Fibroblast of the conjunctiva (primary cell): ENCODE data around the gene ZNF71.

Experiments used
- DNase-seq: peaks from one replicate; pipeline ENCODE4 v3.0.0-alpha.2; 2010; ENCODE audit warnings: low read depth

Gene ZNF71

DNA sequence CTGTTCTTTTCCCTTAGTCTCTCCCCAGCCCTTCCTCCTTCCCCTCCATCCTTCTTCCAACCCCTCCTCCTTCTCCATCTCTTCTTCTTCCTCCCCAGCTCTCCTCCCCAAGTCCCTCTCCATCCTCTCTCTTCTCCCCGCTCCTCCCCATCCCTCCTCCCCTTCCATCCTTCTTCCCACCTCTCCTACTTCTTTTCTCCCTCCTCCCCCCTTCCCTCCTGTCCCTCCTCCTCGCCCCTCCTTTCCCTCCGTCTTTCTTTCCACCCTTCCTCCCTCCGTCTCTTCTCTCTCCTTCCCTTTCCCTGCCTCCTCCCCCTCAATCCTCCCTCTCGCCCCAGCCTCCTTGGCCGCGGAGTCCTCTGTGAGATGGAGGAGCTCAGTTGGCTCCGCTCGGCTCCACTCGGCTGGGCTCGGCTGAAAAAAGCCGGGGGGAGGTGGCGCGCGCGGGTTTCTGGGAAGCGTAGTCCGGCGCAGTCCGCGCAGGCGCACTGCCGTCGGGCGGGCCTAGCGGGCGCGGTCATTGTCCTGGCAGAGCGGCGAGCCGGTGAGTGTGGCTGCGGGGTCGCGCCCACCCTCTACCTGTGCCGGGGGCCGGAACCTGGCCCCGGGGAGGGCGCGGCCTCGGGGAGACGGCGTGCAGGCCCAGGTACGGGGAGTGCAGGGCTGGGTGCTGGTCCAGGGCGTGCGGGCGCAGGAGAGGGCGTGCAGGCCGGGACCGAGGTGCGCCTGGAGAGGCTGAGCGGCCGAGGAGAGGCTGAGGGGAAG, at the start of gene ZNF71:
TSS of gene ZNF71 (plus strand) at position 520 of the 765 bp plus-strand sequence. CDS start 6,257 bp downstream, outside the sequence.
- DNase-seq = peak; percentile 68

DNA sequence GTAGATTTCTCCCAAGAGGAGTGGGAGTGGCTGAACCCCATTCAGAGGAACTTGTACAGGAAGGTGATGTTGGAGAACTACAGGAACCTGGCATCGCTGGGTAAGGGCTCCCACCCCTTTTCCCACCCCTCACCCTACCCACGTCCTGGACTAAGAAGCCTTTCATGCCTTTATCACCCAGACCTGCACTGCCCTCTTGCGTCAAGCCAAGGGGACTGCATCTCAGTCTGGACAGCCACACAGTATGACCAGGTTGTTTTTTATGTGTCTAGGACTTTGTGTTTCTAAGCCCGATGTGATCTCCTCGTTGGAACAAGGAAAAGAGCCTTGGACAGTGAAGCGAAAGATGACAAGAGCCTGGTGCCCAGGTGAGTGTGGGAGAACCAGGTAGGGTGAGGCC, 47.6 kb upstream of the ZNF71 start:
- no peak for DNase-seq

DNA sequence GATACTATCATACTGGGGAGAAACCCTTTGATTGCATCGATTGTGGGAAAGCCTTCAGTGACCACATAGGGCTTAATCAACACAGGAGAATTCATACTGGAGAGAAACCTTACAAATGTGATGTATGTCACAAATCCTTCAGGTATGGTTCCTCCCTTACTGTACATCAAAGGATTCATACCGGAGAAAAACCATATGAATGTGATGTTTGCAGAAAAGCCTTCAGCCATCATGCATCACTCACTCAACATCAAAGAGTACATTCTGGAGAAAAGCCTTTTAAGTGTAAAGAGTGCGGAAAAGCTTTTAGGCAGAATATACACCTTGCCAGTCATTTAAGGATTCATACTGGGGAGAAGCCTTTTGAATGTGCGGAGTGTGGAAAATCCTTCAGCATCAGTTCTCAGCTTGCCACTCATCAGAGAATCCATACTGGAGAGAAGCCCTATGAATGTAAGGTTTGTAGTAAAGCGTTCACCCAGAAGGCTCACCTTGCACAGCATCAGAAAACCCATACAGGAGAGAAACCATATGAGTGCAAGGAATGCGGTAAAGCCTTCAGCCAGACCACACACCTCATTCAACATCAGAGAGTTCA, 40.7 kb upstream of the ZNF71 start:
- DNase-seq = no peak

DNA sequence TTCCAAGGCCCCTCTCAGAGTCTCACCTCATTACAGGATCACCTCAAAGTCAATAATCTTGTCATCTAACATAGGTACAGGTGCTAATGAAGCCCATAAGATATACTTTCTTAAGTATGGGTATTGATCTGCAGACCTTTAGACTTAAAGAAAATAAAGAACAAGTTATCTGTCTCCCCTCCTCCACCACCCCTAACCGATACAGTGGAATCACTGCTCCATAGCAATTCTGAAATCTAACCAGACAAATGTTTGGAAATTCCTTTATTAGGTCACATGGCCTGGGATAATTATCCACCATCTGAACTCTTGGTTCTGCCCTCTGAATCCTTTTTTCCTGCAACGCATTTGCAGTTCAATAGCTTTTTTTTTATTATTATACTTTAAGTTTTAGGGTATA, 32.3 kb upstream of the ZNF71 start:
- no peak for DNase-seq

DNA sequence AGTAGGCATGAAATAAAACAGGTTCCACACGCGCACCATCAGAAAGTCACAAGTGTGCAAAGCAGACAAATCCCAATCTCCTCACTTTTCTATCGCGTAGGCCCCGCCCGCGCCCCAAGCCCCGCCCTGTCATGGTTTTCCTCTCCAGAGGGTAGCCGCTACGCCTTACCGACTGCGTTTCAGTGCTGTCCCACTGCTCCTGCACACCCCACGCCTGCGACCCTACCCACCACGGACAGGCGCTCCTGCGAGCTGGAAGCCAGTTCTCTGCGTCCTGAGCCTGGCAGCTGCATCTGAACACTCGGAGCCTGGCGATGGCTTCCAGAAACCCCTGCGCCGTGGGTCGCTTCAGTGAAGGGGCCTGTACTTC, 28.2 kb upstream of the ZNF71 start:
- no peak for DNase-seq

DNA sequence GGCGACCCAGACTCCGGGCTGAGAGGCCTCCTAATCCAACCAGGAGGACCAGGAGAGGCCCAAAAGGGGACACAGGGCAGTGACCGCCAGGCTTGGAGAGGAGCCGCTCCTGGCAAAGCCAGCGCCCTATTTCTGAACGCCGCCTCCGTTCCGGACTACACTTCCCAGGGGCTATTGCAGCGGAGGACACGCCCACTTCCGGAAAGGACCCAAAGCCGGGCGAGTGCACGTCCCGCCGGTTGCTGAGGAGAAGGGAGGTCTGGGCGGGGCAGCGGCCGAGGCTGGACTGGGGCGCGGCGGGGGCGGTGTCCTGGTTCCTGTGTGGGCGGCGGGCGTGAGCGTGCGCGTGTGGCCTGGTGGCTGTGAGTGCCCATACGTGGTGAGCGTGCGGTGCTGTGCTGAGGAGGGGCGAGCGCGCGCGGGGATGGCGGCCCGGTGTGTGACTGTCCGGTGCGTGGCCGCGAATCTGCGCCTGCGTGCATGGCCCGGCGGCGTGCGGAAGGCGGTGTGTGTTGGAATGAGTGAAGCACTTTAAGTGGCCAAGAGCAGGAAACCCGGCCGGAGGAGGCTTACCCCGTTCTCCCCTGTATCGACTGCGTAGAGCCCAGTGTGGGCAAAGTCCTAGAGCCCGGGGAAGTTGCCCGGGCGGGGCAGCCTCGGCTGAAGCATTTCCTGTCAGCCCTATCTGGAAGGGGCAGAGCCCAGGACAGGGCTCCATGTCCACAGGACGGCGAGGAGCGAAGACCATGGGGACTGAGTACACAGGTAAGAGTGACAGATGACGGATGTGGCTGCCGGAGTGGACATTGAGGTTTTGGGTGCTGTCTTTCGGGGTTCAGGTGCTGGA, 27.6 kb upstream of the ZNF71 start, which contains the start of gene ZNF470:
TSS of gene ZNF470 (plus strand) at position 195 of the 847 bp plus-strand sequence. CDS start 2,844 bp downstream, outside the sequence.
- peak; percentile 80 for DNase-seq

DNA sequence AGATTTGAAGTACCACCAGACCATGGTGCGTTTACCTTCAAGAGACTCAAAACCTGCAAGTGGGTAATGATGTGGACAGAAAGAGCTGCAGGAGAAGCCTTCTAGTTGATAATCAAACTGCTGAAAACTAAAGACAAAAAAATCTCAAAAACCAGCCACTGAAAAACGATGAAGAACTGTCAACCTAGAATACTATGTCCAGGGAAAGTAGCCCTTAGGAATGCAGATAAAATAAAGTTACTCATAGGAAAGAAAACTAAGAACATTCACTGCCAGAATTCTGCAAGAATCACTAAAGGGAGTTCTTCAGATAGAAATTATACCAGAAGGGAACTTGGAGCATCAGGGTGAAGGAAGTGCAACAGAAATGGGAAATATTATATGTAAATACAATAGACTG, 22.5 kb upstream of the ZNF71 start:
- DNase-seq = no peak

DNA sequence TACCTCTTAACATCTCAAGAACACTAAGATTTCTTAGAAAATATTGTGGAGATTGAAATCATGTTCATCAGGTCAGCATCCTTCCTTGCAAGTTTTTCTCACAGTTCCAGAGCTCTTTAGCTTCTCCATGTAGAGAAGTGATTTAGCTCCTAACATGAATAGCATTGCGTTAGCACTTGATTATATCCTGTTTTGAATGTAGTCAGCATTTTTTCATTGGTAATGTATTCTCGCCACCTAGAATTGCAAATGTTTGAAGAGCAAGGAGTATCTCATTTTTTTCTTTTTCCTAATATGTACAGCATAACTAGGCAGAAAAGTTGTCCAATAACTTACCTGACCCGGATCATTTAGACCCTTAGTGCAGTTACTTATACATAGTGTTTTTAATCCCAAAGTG, 21.2 kb upstream of the ZNF71 start:
- no peak for DNase-seq

DNA sequence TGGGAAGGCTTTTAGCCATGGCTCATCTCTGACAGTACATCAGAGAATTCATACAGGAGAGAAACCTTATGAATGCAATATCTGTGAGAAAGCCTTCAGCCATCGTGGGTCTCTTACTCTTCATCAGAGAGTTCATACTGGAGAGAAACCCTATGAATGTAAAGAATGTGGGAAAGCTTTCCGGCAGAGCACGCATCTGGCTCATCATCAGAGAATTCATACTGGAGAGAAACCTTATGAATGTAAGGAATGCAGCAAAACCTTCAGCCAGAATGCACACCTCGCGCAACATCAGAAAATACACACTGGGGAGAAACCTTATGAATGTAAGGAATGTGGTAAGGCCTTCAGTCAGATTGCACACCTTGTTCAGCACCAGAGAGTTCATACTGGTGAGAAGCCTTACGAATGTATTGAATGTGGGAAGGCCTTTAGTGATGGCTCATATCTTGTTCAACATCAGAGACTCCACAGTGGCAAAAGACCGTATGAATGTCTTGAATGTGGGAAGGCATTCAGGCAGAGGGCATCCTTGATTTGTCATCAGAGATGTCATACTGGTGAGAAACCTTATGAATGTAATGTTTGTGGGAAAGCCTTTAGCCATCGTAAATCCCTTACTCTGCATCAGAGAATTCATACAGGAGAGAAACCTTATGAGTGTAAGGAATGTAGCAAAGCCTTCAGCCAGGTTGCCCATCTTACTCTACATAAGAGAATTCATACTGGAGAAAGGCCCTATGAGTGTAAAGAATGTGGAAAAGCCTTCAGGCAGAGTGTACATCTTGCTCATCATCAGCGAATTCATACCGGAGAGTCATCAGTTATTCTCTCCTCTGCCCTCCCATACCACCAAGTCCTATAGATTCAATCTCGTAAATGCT, 17.1 kb upstream of the ZNF71 start:
- no peak for DNase-seq

DNA sequence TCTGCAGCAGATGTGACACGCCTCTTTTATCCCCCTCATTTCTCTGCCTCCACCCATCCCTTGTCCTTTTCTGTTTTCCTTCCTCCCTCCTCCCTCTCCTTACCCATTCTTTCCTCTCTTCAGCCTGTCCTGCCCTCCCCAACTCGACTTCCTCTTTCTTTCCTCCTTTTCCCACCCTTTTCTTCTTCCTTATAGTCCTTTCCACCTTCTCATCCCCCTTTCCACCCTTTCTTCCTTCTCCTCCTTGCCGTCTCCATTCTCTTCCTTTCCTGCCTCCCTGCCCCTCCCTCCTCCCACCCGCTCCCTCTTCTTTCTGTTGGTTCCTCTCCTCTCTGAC, 688 bp upstream of the ZNF71 start:
- no peak for DNase-seq

DNA sequence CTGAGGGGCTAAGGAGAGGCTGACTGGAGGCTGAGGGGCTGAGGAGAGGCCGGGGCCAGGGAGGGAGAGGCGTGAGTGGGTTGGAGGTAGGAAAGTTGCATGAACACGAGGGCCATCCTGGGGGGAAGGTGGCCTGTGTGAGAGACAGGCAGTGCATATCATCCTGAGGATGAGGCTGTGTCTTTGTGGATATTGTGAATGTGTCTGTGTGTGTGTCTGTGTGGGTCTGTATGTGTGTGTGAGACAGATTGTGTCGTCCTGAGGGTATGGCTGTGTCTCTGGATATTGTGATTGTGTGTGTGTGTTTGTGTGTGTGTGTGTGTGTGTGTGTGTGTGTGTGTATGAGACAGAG, 422 bp downstream of the ZNF71 start:
- no peak for DNase-seq

DNA sequence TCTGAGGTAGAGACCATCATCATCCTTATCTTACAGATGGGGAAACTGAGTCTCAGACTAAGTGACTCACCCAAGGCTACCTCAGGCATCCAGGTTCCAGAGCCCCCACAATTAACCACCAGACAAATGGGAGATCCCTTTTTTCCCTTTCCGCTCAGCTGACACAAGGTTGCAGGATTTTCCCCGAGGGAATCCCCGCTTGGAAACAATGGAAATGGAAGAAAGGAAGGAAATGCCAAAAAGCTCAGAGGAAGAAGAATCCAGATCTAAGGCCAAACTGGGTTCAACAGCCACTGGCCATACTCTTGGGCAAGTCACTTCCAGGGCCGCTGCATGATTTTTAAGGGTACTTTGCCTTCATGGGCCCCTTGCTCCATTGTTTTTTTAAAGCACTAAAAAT, 1.6 kb downstream of the ZNF71 start:
- no peak for DNase-seq

DNA sequence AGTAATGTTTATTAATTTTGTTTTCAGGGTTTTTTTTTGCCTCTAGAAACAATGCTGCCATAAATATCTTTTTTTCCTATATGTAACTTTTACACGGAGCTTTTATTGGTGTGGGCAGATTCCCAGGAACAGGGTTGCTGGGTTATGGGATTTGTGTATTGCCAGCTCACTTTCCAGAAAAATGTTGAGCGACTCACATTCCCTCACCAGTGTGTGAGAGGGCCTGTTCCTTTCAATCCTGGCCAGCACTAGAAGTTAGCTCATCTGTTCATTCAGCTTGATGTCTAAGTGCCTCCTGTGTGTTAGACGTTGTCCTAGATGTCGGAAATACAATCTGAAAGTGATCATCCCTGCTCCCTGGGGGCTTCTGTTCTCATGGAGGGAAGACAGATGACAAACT, 2.6 kb downstream of the ZNF71 start:
- DNase-seq = no peak

DNA sequence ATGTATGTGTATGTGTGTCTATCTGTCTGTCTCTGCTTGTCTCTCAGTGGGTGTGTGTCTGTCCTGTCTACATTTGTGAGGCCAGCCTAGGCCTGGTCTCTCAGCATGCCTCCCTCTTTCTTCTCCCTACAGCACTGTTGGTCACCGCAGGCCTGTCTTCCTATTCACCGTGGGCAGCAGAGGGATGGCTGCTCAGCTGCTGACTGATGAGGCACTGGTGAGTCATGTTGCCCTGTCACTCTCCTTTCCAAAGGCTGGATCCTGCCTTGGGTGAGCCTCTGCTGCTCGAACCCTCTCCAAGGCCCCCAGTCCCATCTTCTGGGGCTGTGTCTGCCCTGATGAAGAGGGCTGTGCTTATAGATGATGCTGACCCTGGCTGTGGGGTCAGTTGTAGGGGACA, 6.3 kb downstream of the ZNF71 start:
- DNase-seq = no peak

DNA sequence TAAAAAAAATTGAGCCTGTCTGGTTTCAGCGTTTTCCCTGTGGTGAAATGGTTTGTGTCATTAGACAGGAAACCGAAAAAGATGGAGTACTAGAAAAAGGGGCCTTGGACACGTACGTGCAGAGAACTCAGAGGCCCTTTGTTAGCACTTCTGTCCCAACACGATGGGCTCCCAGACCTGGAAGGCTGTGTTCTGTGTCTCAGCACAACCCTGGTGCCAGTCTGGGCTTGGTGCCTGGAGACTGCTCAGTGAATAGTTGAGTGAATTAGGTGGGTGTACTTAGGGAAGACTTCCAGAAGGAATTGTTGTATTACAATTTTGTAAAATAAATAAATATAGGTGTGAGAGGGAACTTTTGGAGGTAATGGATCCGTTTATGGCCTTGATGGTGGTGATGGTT, 8.7 kb downstream of the ZNF71 start:
- DNase-seq = no peak

DNA sequence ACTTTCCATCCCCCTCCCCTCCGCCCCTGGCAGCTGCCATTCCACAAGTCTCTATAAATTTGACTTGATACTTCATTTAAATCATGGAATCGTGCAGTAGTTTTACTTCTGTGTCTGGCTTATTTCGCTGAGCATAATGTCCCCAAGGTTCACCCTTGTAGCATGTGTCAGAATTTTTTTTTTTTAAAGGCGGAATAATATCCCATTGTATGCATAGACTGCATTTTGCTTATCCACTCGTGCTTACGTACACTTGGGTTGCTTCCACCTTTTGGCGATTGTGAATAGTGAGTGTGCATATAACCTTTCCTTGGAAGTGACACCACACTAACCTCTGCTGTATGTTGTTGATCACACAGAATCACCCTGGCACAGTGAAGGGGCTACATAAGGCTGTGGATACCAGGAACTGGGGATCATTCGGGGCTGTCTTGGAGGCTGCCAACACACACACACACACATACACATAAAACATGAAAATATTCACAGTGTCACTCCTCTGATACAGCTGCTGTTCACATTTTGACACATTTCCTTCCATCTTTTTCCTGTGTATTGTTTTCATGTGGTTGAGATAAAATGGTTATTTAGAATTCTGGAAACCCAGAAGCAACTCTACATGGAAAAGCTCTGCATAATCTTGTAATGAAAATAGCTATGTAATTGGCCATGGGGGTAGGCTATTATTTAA, 13.3 kb downstream of the ZNF71 start:
- no peak for DNase-seq

DNA sequence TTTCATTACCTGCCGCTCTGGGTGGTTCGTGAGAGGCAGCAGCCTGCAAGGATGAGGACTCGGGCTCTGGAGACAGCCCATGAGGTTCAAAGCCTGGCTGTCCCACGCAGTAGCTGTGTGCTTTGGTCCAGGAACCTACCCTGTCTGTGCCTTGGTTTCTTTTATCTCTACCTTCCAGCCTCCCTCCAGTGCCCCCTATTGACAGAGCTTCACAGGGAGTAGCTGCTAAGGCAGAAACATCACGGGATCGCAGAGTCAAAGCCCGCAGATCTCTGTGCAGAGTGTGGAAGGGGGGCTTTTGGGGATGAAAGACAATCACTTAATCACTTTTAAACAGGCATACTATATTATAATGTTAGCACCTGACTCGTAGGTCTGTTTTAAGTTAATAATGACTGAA, 16.2 kb downstream of the ZNF71 start:
- no peak for DNase-seq

DNA sequence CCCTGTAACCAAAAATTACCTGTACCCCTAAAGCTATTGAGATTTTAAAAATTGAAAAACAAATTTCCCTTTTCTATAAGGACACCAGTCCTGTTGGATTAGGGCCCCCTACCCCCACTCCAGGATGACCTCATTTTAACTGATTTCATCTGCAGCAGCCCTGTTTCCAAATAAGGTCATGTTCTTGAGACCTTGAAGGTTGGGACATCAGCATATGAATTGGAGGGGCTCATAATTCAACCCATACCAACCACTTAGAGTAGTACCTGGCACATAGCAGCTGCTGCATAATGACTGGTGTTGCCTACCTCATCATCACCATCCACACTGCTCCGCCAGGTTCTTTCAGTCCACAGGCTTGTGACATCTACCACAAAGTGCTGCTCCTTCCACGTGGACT, 17.6 kb downstream of the ZNF71 start:
- DNase-seq = no peak

DNA sequence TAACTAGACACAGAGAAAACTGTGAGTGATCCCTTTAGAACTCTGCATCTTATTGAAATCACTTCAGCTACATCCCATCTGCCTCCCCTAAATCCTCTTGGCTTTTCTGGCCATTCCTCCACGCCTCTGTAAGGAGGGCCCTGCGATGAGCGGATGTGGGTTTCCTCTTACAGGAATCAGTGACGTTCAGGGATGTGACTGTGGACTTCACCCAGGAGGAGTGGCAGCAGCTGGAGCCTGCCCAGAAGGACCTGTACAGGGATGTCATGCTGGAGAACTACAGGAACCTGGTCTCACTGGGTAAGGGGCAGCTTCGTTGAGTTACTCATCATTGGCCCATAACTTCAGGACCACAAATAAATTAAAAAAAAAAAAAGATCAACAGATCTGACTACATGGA, 18.5 kb downstream of the ZNF71 start:
- no peak for DNase-seq

DNA sequence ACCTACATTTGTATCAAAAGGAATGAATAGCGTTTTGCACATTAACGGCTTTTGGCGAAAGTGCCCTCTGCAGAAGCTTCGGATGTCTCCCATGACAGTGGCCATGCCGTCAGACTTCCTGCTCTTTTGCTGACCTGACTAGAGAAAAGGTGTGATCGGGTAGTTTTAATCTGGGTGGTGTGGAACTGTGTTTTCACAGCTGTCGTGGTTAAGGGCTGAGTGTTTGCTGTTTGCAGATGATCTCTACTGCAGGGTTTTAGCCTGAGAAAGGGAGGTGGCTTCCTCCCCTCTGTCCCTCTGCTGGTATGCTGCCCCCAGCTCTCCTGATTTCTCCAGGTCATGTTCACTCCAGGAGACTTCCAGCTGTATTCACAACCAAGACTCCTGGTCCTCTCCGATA, 22.4 kb downstream of the ZNF71 start:
- no peak for DNase-seq

DNA sequence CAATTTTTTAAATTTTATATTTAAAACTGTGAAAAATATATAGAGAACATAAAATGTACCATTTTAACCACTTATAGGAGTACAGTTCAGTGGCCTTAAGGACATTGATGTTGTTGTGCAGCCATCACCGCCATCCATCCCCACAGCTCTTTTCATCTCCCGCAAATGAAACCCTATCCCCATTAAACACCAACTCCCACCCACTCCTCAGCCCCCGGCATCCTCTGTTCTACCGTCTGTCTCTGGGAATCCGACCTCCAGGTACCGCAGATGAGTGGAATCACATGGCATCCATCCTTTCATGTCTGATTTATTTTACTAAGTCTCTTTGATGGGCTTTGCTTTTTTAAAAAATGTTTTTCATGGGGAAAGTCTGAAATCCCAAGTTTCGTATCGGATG, 24.0 kb downstream of the ZNF71 start:
- DNase-seq = no peak

DNA sequence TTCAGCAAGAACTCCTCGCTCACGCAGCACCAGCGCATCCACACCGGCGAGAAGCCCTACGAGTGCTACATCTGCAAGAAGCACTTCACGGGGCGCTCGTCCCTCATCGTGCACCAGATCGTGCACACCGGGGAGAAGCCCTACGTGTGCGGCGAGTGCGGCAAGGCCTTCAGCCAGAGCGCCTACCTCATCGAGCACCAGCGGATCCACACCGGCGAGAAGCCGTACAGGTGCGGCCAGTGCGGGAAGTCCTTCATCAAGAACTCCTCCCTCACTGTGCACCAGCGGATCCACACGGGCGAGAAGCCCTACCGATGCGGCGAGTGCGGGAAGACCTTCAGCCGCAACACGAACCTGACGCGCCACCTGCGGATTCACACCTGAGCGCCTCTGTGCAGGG, 27.3 kb downstream of the ZNF71 start:
- no peak for DNase-seq
